Colonic mucosa (tissue), 4 donors: Measurements from ENCODE around the gene SCAF4. TPM values are rescaled to one million over a fixed set of nuclear protein-coding genes. Genes with fewer than 3 reads are reported as not detected.
"Not testable (repeated sequence)": the region's sequence is repeated elsewhere in the genome, so short reads cannot be mapped to it uniquely, and the experiment has no call there.

Experiments used
- DNase-seq: peaks from one replicate; pipeline ENCODE4 v3.0.0-alpha.2; 2020
- H3K27ac ChIP-seq: fragments of 200-600 bp; one replicate; pipeline ENCODE4 v1.8.0; 2021
- H3K27me3 ChIP-seq: fragments of 200-600 bp; one replicate; pipeline ENCODE4 v1.8.0; 2021
- H3K36me3 ChIP-seq: fragments of 200-600 bp; one replicate; pipeline ENCODE4 v1.8.0; 2021
- H3K4me1 ChIP-seq: fragments of 200-600 bp; one replicate; pipeline ENCODE4 v1.8.0; 2021; ENCODE audit warnings: mild to moderate bottlenecking
- H3K4me3 ChIP-seq: fragments of 200-600 bp; one replicate; pipeline ENCODE4 v1.8.0; 2021
- H3K9ac ChIP-seq, 2 donors: one replicate each; pipeline ENCODE4 v1.7.0; 2013; ENCODE audit warnings: control low read depth in 2 of 2, low read depth in 2 of 2, low read length in 2 of 2
- H3K9me3 ChIP-seq: fragments of 200-600 bp; one replicate; pipeline ENCODE4 v1.8.0; 2021
- intact Hi-C: fragments of 100-400 bp; cut with DNase I; formaldehyde crosslinking; loops from one replicate; pipeline ENCODE4 v1.14.1; 2022
- total RNA-seq, 2 donors: library from RNA; stranded (reverse); fragmentation: NEBNext Ultra II Directional in 1 of 2; extraction: Animal tissue kit (Norgen Biotek cat#: 25700) in 1 of 2; gene quantifications; one replicate each; pipeline ENCODE4 v1.2.1, GENCODE V29; 2021
- TF ChIP-seq, protein P1 (sequence below): fragments of 200-600 bp; IDR thresholded peaks from one replicate; pipeline ENCODE4 v1.8.0; 2022; ENCODE audit warnings: antibody characterized with exemption, mild to moderate bottlenecking
- donor health status: healthy.
- donor health status: DM: no; HTN: no; CAD: no.
- donor health status: DM: no; HTN: no; CAD: no.

SCAF4 gene
- total RNA-seq, 2 donors from 2014 or later: 35.1 to 35.9 TPM

DNA sequence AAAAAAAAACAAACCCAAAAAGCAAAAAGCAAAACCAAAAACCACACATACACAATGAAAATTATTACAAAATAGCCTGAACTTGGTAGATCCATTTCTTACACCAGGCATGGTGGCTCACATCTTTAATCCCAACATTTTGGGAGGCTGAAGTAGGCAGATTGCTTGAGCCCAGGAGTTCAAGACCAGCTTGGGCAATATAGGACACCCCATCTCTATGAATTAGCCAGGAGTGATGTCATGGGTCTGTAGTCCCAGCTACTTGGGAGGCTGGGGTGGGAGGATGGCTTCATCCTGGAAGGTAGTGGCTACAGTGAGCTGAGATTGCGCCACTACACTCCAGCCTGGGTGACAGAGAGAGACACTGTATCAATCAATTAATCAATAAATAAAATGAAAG, 42.1 kb upstream of the SCAF4 start:
- intact Hi-C loops: no loop called here
- no peak for DNase-seq
- Histone ChIP-seq H3K36me3 (no peaks in the 10 kb centered on the region), H3K9me3 (no peaks in the 10 kb centered on the region), H3K27ac (no peak overlapping the region), H3K4me1 (no peaks in the 10 kb centered on the region), H3K4me3 (no peak overlapping the region), H3K9ac (no peak overlapping the region), H3K27me3 (no peaks in the 10 kb centered on the region)
- TF ChIP-seq, protein P1, sequence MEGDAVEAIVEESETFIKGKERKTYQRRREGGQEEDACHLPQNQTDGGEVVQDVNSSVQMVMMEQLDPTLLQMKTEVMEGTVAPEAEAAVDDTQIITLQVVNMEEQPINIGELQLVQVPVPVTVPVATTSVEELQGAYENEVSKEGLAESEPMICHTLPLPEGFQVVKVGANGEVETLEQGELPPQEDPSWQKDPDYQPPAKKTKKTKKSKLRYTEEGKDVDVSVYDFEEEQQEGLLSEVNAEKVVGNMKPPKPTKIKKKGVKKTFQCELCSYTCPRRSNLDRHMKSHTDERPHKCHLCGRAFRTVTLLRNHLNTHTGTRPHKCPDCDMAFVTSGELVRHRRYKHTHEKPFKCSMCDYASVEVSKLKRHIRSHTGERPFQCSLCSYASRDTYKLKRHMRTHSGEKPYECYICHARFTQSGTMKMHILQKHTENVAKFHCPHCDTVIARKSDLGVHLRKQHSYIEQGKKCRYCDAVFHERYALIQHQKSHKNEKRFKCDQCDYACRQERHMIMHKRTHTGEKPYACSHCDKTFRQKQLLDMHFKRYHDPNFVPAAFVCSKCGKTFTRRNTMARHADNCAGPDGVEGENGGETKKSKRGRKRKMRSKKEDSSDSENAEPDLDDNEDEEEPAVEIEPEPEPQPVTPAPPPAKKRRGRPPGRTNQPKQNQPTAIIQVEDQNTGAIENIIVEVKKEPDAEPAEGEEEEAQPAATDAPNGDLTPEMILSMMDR: no peak

DNA sequence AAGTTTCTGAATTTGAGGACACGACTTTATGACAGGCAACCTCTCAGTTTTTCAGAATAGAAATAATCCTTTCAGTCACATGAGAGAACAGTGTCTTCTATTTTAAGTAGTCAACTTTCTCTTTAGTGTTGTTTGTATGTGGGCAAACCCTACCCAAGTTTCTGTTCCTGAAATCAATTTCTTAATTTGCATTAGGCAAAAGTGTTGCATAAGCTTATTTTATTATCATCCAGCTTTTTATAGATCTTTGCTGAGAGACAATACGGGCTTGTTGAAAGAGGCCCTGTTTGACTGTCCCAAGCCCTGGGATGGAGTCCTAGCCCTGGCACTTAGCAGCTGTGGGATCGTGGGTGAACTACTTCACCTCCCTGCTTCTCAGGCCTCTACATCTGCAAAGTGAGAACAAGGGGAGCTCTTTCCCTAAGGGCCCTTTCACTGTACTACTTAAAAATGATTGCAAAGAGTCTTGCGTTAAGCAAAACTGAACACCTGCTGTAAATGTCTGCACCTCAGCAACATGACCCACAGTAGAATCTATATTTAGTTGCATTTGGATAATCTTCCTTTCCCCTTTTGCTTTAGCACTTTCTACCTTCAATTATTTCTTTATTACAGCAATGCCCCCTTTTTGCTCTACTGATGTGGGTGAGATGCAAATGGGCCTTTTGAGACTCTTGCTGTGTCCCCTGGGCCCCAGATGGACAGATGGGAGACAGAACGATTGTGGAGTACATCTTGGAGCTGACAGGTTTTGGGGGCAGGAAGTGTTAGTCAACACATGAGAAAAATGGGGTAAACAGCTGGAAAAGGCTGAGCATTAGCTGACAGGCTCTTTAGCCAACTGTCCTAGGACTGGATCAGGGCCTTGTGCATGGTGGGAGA, 41.0 kb upstream of the SCAF4 start:
- no peak for DNase-seq
- no peaks in the 10 kb centered on the region for H3K9me3 ChIP-seq
- H3K9ac ChIP-seq: no peak overlapping the region
- H3K4me3 ChIP-seq: no peak overlapping the region
- no peaks in the 10 kb centered on the region for H3K36me3 ChIP-seq
- H3K27ac ChIP-seq: no peak overlapping the region
- intact Hi-C loops: no loop called here
- TF ChIP-seq, protein P1: no peak
- H3K27me3 ChIP-seq: no peaks in the 10 kb centered on the region
- no peaks in the 10 kb centered on the region for H3K4me1 ChIP-seq

DNA sequence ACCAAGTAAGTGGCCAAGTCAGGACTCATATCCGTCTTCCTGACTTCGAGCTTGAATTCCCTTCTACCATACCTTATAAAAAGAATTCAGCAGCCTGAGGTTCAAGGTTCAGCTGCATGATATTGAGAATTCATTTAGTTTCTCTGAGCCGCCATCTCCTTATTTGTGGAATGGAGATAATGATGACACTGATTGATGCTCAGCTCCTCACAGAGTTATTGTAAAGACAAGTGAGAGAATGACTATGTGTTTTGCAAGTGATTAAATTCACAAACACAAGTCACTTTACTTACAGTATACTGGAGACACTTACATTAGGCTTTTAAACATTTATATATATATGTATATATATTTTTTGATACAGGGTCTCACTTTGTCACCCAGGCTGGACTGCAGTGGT, 39.8 kb upstream of the SCAF4 start:
- Histone ChIP-seq H3K36me3 (no peaks in the 10 kb centered on the region), H3K9me3 (no peaks in the 10 kb centered on the region), H3K27ac (no peak overlapping the region), H3K4me3 (no peak overlapping the region), H3K27me3 (no peaks in the 10 kb centered on the region), H3K4me1 (no peaks in the 10 kb centered on the region), H3K9ac (no peak overlapping the region)
- TF ChIP-seq, protein P1: no peak
- intact Hi-C loops: no loop called here
- DNase-seq: no peak

DNA sequence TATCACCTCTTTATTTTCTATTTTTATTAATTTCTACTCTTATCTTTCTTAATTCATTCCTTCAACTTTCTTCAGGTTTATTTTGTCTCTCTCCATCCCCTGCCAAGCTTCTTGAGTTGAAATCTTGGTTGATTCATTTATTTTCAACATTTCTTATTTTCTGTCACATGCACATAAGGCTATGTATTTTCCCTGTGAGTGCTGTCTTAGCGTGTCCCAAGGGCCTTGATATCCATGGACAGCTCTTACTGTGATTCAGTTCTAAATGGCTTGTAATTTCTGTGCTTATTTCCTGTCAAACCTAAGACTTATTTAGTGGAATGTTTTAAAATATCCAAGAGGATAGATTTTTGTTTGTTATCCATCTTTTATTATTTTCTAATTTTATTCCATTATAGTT, 36.8 kb upstream of the SCAF4 start:
- H3K9ac ChIP-seq: no peak overlapping the region
- H3K36me3 ChIP-seq: no peaks in the 10 kb centered on the region
- H3K4me1 ChIP-seq: no peaks in the 10 kb centered on the region
- intact Hi-C loops: no loop called here
- no peaks in the 10 kb centered on the region for H3K27me3 ChIP-seq
- H3K27ac ChIP-seq: no peak overlapping the region
- no peaks in the 10 kb centered on the region for H3K9me3 ChIP-seq
- TF ChIP-seq, protein P1: no peak
- no peak for DNase-seq
- no peak overlapping the region for H3K4me3 ChIP-seq

DNA sequence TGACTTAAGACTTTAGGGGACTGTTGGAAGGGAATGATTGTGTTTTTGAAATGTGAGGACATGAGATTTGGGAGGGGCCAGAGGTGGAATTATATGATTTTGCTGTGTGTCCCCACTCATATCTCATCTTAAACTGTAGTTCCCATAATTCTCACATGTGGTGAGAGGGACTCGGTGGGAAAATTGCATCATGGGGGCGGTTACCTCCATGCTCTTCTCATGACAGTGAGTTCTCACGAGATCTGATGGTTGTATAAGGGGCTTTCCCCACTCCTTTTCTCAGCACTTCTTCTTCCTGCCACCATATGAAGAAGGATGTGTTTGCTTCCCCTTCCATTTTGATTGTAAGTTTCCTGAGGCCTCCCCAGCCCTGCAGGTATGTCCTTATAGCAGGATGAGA, 35.0 kb upstream of the SCAF4 start:
- no peak for DNase-seq

DNA sequence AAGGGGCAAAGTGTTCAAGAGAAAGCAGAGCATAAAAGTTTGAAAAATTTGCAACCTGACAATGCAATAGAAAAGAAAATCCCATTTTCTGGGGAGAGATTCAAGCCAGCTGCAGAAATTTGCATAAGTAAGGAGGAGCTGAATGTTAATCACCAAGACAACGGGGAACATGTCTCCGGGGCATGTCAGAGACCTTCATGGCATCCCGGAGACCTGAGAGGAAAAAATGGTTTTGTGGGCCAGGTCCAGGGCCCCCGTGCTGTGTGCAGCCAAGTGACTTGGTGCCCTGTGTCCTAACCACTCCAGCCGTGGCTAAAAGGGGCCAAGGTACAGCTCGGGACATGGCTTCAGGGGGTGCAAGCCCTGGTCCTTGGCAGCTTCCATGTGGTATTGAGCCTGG, 33.9 kb upstream of the SCAF4 start:
- H3K4me3 ChIP-seq, H3K4me1 ChIP-seq, H3K36me3 ChIP-seq, H3K27me3 ChIP-seq, H3K9ac ChIP-seq, intact Hi-C loops, DNase-seq, H3K9me3 ChIP-seq, H3K27ac ChIP-seq: not testable (repeated sequence)

More for the DNA sequence above, 35.0 kb upstream of the SCAF4 start:
- H3K36me3 ChIP-seq: no peaks in the 10 kb centered on the region
- no peaks in the 10 kb centered on the region for H3K4me1 ChIP-seq
- no peaks in the 10 kb centered on the region for H3K9me3 ChIP-seq
- H3K27ac ChIP-seq: no peak overlapping the region
- H3K9ac ChIP-seq: no peak overlapping the region
- no peak overlapping the region for H3K4me3 ChIP-seq
- no peaks in the 10 kb centered on the region for H3K27me3 ChIP-seq
- TF ChIP-seq, protein P1: no peak
- intact Hi-C loops: no loop called here
